B cell (primary cell): ENCODE results near the gene ITGB3.

Experiments
- CTCF ChIP-seq: fragments of 200-600 bp; IDR thresholded peaks from one replicate; pipeline ENCODE4 v1.8.0; 2022; ENCODE audit warnings: antibody characterized with exemption, mild to moderate bottlenecking
- EZH2 ChIP-seq: IDR thresholded peaks from 2 replicates; pipeline ENCODE4 v1.6.1; 2012; ENCODE audit warnings: borderline replicate concordance, low read depth, mild to moderate bottlenecking, moderate library complexity, low read length; ENCODE audit not compliant: insufficient read depth, poor library complexity, severe bottlenecking

- no peak for TF ChIP-seq CTCF
- no peak for TF ChIP-seq EZH2
Observed at GRCh38 chr17:47316311-47316710, 62.7 kb downstream of the ITGB3 start.
